ENCODE data around the gene UNC5A. TPM values are rescaled to one million over a fixed set of nuclear protein-coding genes. Genes with fewer than 3 reads are reported as not detected.

Gene UNC5A
- polyA plus RNA-seq, 1 of the 3 experiments (the other 2 are of a cell fraction) = 0.46 TPM

GRCh38 chr5:176761755-176762154, 48.6 kb upstream of the UNC5A start (continued):
- TF ChIP-seq CTCF (IDR thresholded peaks at IDR 0.05) = no peak
- TF ChIP-seq GATA2 (CRISPR knock-in tag; IDR thresholded peaks at IDR 0.05) = no peak
- TF ChIP-seq CHD2 (IDR thresholded peaks at IDR 0.05; ENCODE audit: low read length, partially characterized antibody) = no peak
- no peak for TF ChIP-seq TAF1 (IDR thresholded peaks at IDR 0.05; ENCODE audit: borderline replicate concordance, low read depth, low read length)
- TF ChIP-seq MXI1 (IDR thresholded peaks at IDR 0.05; ENCODE audit: low read depth, low read length) = no peak

DNA sequence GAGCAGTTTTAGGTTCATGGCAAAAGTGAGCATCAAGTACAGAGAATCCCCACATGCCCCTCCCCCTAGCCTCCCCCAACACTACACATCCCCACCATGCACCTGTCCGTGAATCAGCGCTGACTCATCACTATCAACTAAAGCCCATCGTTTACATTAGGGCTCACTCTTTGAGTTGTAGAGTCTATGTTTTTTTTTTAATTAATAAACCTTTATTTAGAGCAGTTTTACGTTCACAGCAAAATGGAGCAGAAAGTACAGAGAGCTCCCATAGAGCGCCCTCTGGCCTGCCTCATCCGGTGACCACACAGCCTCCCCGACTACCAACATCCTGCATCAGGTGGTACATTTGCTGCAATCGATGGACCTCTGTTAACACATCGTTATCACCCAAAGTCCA, 47.9 kb upstream of the UNC5A start:
- Histone ChIP-seq H3K4me3 (ENCODE audit: low read depth in 2 of 2, low read length in 1 of 2) (no peak overlapping the region), H3K27ac (ENCODE audit: low read depth in 2 of 2, low read length in 1 of 2) (no peak overlapping the region), H3K27me3 (ENCODE audit: insufficient read depth) (no peaks in the 10 kb centered on the region), H3K9me3 (no peaks in the 10 kb centered on the region), H3F3A (replicated peaks; ENCODE audit: insufficient read depth) (no peaks in the 10 kb centered on the region), H3K36me3 (replicated peaks in 1 of 2; ENCODE audit: control insufficient read depth in 1 of 2, insufficient read depth in 2 of 2, low read length in 1 of 2) (no peaks in the 10 kb centered on the region), H3K79me2 (ENCODE audit: insufficient read depth) (no peaks in the 10 kb centered on the region), H3K9ac (no peak overlapping the region), H2AFZ (ENCODE audit: low read depth) (no peak overlapping the region), H3K4me1 (ENCODE audit: control insufficient read depth in 1 of 2, insufficient read depth in 2 of 2, low read depth in 1 of 2, low read length in 1 of 2) (no peaks in the 10 kb centered on the region), H3K9me2 (no peaks in the 10 kb centered on the region), H3K4me2 (no peak overlapping the region), H4K20me1 (ENCODE audit: insufficient read depth) (no peaks in the 10 kb centered on the region)
- POLR2A ChIA-PET = no interaction called here
- no peak for DNase-seq
- CTCF ChIA-PET = no interaction called here
- TF ChIP-seq GABPA (IDR thresholded peaks at IDR 0.05; ENCODE audit: low read depth) (no peak), CHD2 (IDR thresholded peaks at IDR 0.05; ENCODE audit: low read length, partially characterized antibody) (no peak), JUND (IDR thresholded peaks at IDR 0.05) (no peak), MXI1 (IDR thresholded peaks at IDR 0.05; ENCODE audit: low read depth, low read length) (no peak), NFIC (IDR thresholded peaks at IDR 0.05; ENCODE audit: borderline replicate concordance) (no peak), USF1 (IDR thresholded peaks at IDR 0.05; ENCODE audit: borderline replicate concordance, low read depth) (no peak), FOSL2 (IDR thresholded peaks at IDR 0.05; ENCODE audit: borderline replicate concordance, low read depth) (no peak), GATA2 (CRISPR knock-in tag; IDR thresholded peaks at IDR 0.05) (no peak)
- 54% methylated on average over 9 of the region's 9 CpGs for WGBS (ENCODE audit: low lambda C conversion rate)

- ChIA-PET POLR2A (no interaction called here), CTCF (no interaction called here)
- Histone ChIP-seq H3K4me2 (no peak overlapping the region), H3K27me3 (ENCODE audit: insufficient read depth) (no peaks in the 10 kb centered on the region), H3F3A (replicated peaks; ENCODE audit: insufficient read depth) (no peaks in the 10 kb centered on the region), H4K20me1 (ENCODE audit: insufficient read depth) (no peaks in the 10 kb centered on the region), H3K79me2 (ENCODE audit: insufficient read depth) (no peaks in the 10 kb centered on the region), H2AFZ (ENCODE audit: low read depth) (no peak overlapping the region), H3K9me3 (no peaks in the 10 kb centered on the region), H3K4me1 (ENCODE audit: control insufficient read depth in 1 of 2, insufficient read depth in 2 of 2, low read depth in 1 of 2, low read length in 1 of 2) (peaks cover 0 to 3% of the 10 kb centered on the region in 2 experiments; a peak in 1 of 4 replicates), H3K27ac (ENCODE audit: low read depth in 2 of 2, low read length in 1 of 2) (no peak overlapping the region), H3K9me2 (no peaks in the 10 kb centered on the region), H3K9ac (no peak overlapping the region), H3K36me3 (replicated peaks in 1 of 2; ENCODE audit: control insufficient read depth in 1 of 2, insufficient read depth in 2 of 2, low read length in 1 of 2) (no peaks in the 10 kb centered on the region), H3K4me3 (ENCODE audit: low read depth in 2 of 2, low read length in 1 of 2) (no peak overlapping the region)
- DNase-seq = no peak
- WGBS (ENCODE audit: low lambda C conversion rate) = 46% methylated on average over 1 of the region's 1 CpG
- TF ChIP-seq, protein P1, sequence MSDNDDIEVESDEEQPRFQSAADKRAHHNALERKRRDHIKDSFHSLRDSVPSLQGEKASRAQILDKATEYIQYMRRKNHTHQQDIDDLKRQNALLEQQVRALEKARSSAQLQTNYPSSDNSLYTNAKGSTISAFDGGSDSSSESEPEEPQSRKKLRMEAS (IDR thresholded peaks at IDR 0.05; ENCODE audit: low read depth) = no peak
- TF ChIP-seq GABPA (IDR thresholded peaks at IDR 0.05; ENCODE audit: low read depth) (no peak), NFIC (IDR thresholded peaks at IDR 0.05; ENCODE audit: borderline replicate concordance) (no peak), SMC3 (IDR thresholded peaks at IDR 0.05; ENCODE audit: low read depth, low read length) (no peak), FOSL2 (IDR thresholded peaks at IDR 0.05; ENCODE audit: borderline replicate concordance, low read depth) (no peak), PBX3 (IDR thresholded peaks at IDR 0.05) (no peak), ELF1 (IDR thresholded peaks at IDR 0.05) (no peak), CTCF (IDR thresholded peaks at IDR 0.05) (no peak), CHD2 (IDR thresholded peaks at IDR 0.05; ENCODE audit: low read length, partially characterized antibody) (no peak), ZBTB33 (IDR thresholded peaks at IDR 0.05; ENCODE audit: borderline replicate concordance, low read depth) (no peak), TEAD4 (IDR thresholded peaks at IDR 0.05; ENCODE audit: borderline replicate concordance, insufficient read depth) (no peak), RAD21 (IDR thresholded peaks at IDR 0.05; ENCODE audit: low read length) (no peak), FOXM1 (IDR thresholded peaks at IDR 0.05; ENCODE audit: low read depth) (no peak)
These were observed 44.7 kb upstream of the UNC5A start for GRCh38 chr5:176765687-176766086.
